Stimulated activated CD4-positive, alpha-beta T cell treated with anti-CD3 and anti-CD28 coated beads, Interleukin-12 subunit alpha, Interleukin-12 subunit beta, amount 100 ng/mL, for 24 hours (primary cell): Measurements from ENCODE around the gene TRIM38.
"Not testable (repeated sequence)": the region's sequence is repeated elsewhere in the genome, so short reads cannot be mapped to it uniquely, and the experiment has no call there.

Source experiments
- DNase-seq, 2 experiments: peaks; one replicate each; pipeline ENCODE4 v3.0.0-alpha.2; 2020; ENCODE audit warnings: low read depth in 2 of 2

Gene TRIM38

GRCh38 chr6:25971187-25971821 lies 8.7 kb downstream of the TRIM38 start:
- DNase-seq = no peak

- DNase-seq = no peak
Observed at GRCh38 chr6:25972128-25972527, 9.5 kb downstream of the TRIM38 start.

- no peak for DNase-seq
Observed at GRCh38 chr6:25972902-25973301, 10.3 kb downstream of the TRIM38 start.

- DNase-seq = no peak
Observed at GRCh38 chr6:25973923-25974555, 11.4 kb downstream of the TRIM38 start.

- no peak for DNase-seq
Observed at GRCh38 chr6:25975923-25976560, 13.4 kb downstream of the TRIM38 start.

GRCh38 chr6:25980935-25981334 lies 18.3 kb downstream of the TRIM38 start:
- no peak for DNase-seq

- DNase-seq = no peak
Observed at GRCh38 chr6:25981568-25982263, 19.1 kb downstream of the TRIM38 start.

- no peak for DNase-seq
Observed at GRCh38 chr6:25984265-25984664, 21.7 kb downstream of the TRIM38 start.

- DNase-seq = no peak
Observed at GRCh38 chr6:25987845-25988244, 25.2 kb downstream of the TRIM38 start.

- no peak for DNase-seq
Observed at GRCh38 chr6:25990172-25990873, 27.7 kb downstream of the TRIM38 start.

GRCh38 chr6:25991785-25992412 lies 29.3 kb downstream of the TRIM38 start:
- DNase-seq = peak; percentile 10 to 30

- peak; percentile 90 to 92 for DNase-seq
Observed at GRCh38 chr6:25992413-25993340, 30.1 kb downstream of the TRIM38 start.

- DNase-seq = not testable (repeated sequence)
Observed at GRCh38 chr6:25993341-25993684, 30.7 kb downstream of the TRIM38 start.

GRCh38 chr6:25995507-25995906 lies 32.9 kb downstream of the TRIM38 start:
- no peak for DNase-seq

- DNase-seq = no peak
Observed at GRCh38 chr6:25997921-25998320, 35.3 kb downstream of the TRIM38 start.

GRCh38 chr6:25998379-25998778 lies 35.8 kb downstream of the TRIM38 start:
- DNase-seq = no peak

GRCh38 chr6:25999225-25999624 lies 36.6 kb downstream of the TRIM38 start:
- not testable (repeated sequence) for DNase-seq

GRCh38 chr6:26000366-26001144 lies 38.0 kb downstream of the TRIM38 start:
- no peak for DNase-seq

GRCh38 chr6:26003102-26003694 lies 40.6 kb downstream of the TRIM38 start:
- DNase-seq = no peak
